ENCODE results near the gene GUCY1A1.

GUCY1A1 gene

GRCh38 chr4:155665054-155665453 lies 1.6 kb upstream of the GUCY1A1 start:
- Histone ChIP-seq H3K27me3 (ENCODE audit: control insufficient read depth, insufficient read depth, low read length) (peaks cover 49% of the 10 kb centered on the region), H3K36me3 (ENCODE audit: insufficient read depth, low read length) (no peaks in the 10 kb centered on the region), H3K9ac (ENCODE audit: low read depth, low read length) (no peak overlapping the region), H3K9me3 (replicated peaks; ENCODE audit: low read length) (no peaks in the 10 kb centered on the region), H3K4me3 (ENCODE audit: low read length) (no peak overlapping the region), H3K4me2 (ENCODE audit: low read length) (no peak overlapping the region), H3K4me1 (ENCODE audit: control insufficient read depth, insufficient read depth, low read length) (peaks cover 13% of the 10 kb centered on the region)

GRCh38 chr4:155667222-155667567 lies 547 bp downstream of the GUCY1A1 start:
- Histone ChIP-seq H3K4me1 (ENCODE audit: control insufficient read depth, insufficient read depth, low read length) (peaks cover 13% of the 10 kb centered on the region), H3K4me3 (ENCODE audit: low read length) (peak overlapping the region; percentile 74)

GRCh38 chr4:155667568-155668511 lies 1.2 kb downstream of the GUCY1A1 start:
- Histone ChIP-seq H3K4me3 (ENCODE audit: low read length) (peak overlapping the region; percentile 74), H3K9ac (ENCODE audit: low read depth, low read length) (peak overlapping the region; percentile 31)

More at GRCh38 chr4:155667222-155667567, 547 bp downstream of the GUCY1A1 start:
- Histone ChIP-seq H3K27me3 (ENCODE audit: control insufficient read depth, insufficient read depth, low read length) (peaks cover 61% of the 10 kb centered on the region), H3K9me3 (replicated peaks; ENCODE audit: low read length) (no peaks in the 10 kb centered on the region), H3K4me2 (ENCODE audit: low read length) (peak overlapping the region; percentile 99), H3K9ac (ENCODE audit: low read depth, low read length) (peak overlapping the region; percentile 31), H3K36me3 (ENCODE audit: insufficient read depth, low read length) (no peaks in the 10 kb centered on the region)

GRCh38 chr4:155668707-155669220 lies 2.1 kb downstream of the GUCY1A1 start:
- Histone ChIP-seq H3K27me3 (ENCODE audit: control insufficient read depth, insufficient read depth, low read length) (peaks cover 60% of the 10 kb centered on the region), H3K4me1 (ENCODE audit: control insufficient read depth, insufficient read depth, low read length) (peaks cover 13% of the 10 kb centered on the region), H3K4me2 (ENCODE audit: low read length) (no peak overlapping the region), H3K9ac (ENCODE audit: low read depth, low read length) (no peak overlapping the region), H3K4me3 (ENCODE audit: low read length) (no peak overlapping the region), H3K36me3 (ENCODE audit: insufficient read depth, low read length) (no peaks in the 10 kb centered on the region), H3K9me3 (replicated peaks; ENCODE audit: low read length) (no peaks in the 10 kb centered on the region)

More at GRCh38 chr4:155667568-155668511, 1.2 kb downstream of the GUCY1A1 start:
- Histone ChIP-seq H3K36me3 (ENCODE audit: insufficient read depth, low read length) (no peaks in the 10 kb centered on the region), H3K9me3 (replicated peaks; ENCODE audit: low read length) (no peaks in the 10 kb centered on the region), H3K27me3 (ENCODE audit: control insufficient read depth, insufficient read depth, low read length) (peaks cover 61% of the 10 kb centered on the region), H3K4me1 (ENCODE audit: control insufficient read depth, insufficient read depth, low read length) (peaks cover 13% of the 10 kb centered on the region), H3K4me2 (ENCODE audit: low read length) (peak overlapping the region; percentile 99)

- Histone ChIP-seq H3K36me3 (ENCODE audit: insufficient read depth, low read length) (no peaks in the 10 kb centered on the region), H3K4me2 (ENCODE audit: low read length) (no peak overlapping the region), H3K4me3 (ENCODE audit: low read length) (no peak overlapping the region), H3K9ac (ENCODE audit: low read depth, low read length) (no peak overlapping the region), H3K27me3 (ENCODE audit: control insufficient read depth, insufficient read depth, low read length) (peaks cover 25% of the 10 kb centered on the region), H3K9me3 (replicated peaks; ENCODE audit: low read length) (no peaks in the 10 kb centered on the region), H3K4me1 (ENCODE audit: control insufficient read depth, insufficient read depth, low read length) (peaks cover 6% of the 10 kb centered on the region)
These were observed 5.7 kb downstream of the GUCY1A1 start for GRCh38 chr4:155672342-155672741.

GRCh38 chr4:155673453-155673979 lies 6.9 kb downstream of the GUCY1A1 start:
- Histone ChIP-seq H3K4me1 (ENCODE audit: control insufficient read depth, insufficient read depth, low read length) (no peaks in the 10 kb centered on the region), H3K9ac (ENCODE audit: low read depth, low read length) (no peak overlapping the region), H3K27me3 (ENCODE audit: control insufficient read depth, insufficient read depth, low read length) (peaks cover 16% of the 10 kb centered on the region), H3K9me3 (replicated peaks; ENCODE audit: low read length) (no peaks in the 10 kb centered on the region), H3K36me3 (ENCODE audit: insufficient read depth, low read length) (no peaks in the 10 kb centered on the region), H3K4me2 (ENCODE audit: low read length) (no peak overlapping the region), H3K4me3 (ENCODE audit: low read length) (no peak overlapping the region)

GRCh38 chr4:155674669-155675071 lies 8.0 kb downstream of the GUCY1A1 start:
- Histone ChIP-seq H3K9me3 (replicated peaks; ENCODE audit: low read length) (no peaks in the 10 kb centered on the region), H3K4me1 (ENCODE audit: control insufficient read depth, insufficient read depth, low read length) (no peaks in the 10 kb centered on the region), H3K4me2 (ENCODE audit: low read length) (no peak overlapping the region), H3K27me3 (ENCODE audit: control insufficient read depth, insufficient read depth, low read length) (peaks cover 12% of the 10 kb centered on the region), H3K4me3 (ENCODE audit: low read length) (no peak overlapping the region), H3K36me3 (ENCODE audit: insufficient read depth, low read length) (no peaks in the 10 kb centered on the region), H3K9ac (ENCODE audit: low read depth, low read length) (no peak overlapping the region)

GRCh38 chr4:155675709-155676429 lies 9.2 kb downstream of the GUCY1A1 start:
- Histone ChIP-seq H3K36me3 (ENCODE audit: insufficient read depth, low read length) (no peaks in the 10 kb centered on the region), H3K4me2 (ENCODE audit: low read length) (no peak overlapping the region), H3K4me1 (ENCODE audit: control insufficient read depth, insufficient read depth, low read length) (no peaks in the 10 kb centered on the region), H3K4me3 (ENCODE audit: low read length) (no peak overlapping the region), H3K27me3 (ENCODE audit: control insufficient read depth, insufficient read depth, low read length) (peaks cover 5% of the 10 kb centered on the region), H3K9me3 (replicated peaks; ENCODE audit: low read length) (no peaks in the 10 kb centered on the region), H3K9ac (ENCODE audit: low read depth, low read length) (no peak overlapping the region)

- no peak overlapping the region for H3K4me3 ChIP-seq (ENCODE audit: low read length)
- no peaks in the 10 kb centered on the region for H3K27me3 ChIP-seq (ENCODE audit: control insufficient read depth, insufficient read depth, low read length)
- no peak overlapping the region for H3K9ac ChIP-seq (ENCODE audit: low read depth, low read length)
- no peak overlapping the region for H3K4me2 ChIP-seq (ENCODE audit: low read length)
- no peaks in the 10 kb centered on the region for H3K9me3 ChIP-seq (replicated peaks; ENCODE audit: low read length)
- no peaks in the 10 kb centered on the region for H3K4me1 ChIP-seq (ENCODE audit: control insufficient read depth, insufficient read depth, low read length)
- H3K36me3 ChIP-seq (ENCODE audit: insufficient read depth, low read length), result no peaks in the 10 kb centered on the region
These were observed 9.8 kb downstream of the GUCY1A1 start for GRCh38 chr4:155676430-155676825.

GRCh38 chr4:155678011-155678410 lies 11.4 kb downstream of the GUCY1A1 start:
- Histone ChIP-seq H3K9me3 (replicated peaks; ENCODE audit: low read length) (no peaks in the 10 kb centered on the region), H3K4me3 (ENCODE audit: low read length) (no peak overlapping the region), H3K36me3 (ENCODE audit: insufficient read depth, low read length) (no peaks in the 10 kb centered on the region), H3K27me3 (ENCODE audit: control insufficient read depth, insufficient read depth, low read length) (no peaks in the 10 kb centered on the region), H3K4me2 (ENCODE audit: low read length) (no peak overlapping the region), H3K4me1 (ENCODE audit: control insufficient read depth, insufficient read depth, low read length) (peaks cover 7% of the 10 kb centered on the region), H3K9ac (ENCODE audit: low read depth, low read length) (no peak overlapping the region)

GRCh38 chr4:155679343-155679742 lies 12.7 kb downstream of the GUCY1A1 start:
- no peak overlapping the region for H3K4me2 ChIP-seq (ENCODE audit: low read length)
- H3K9ac ChIP-seq (ENCODE audit: low read depth, low read length), result no peak overlapping the region
- H3K36me3 ChIP-seq (ENCODE audit: insufficient read depth, low read length), result no peaks in the 10 kb centered on the region
- no peaks in the 10 kb centered on the region for H3K9me3 ChIP-seq (replicated peaks; ENCODE audit: low read length)
- H3K4me3 ChIP-seq (ENCODE audit: low read length), result no peak overlapping the region
- no peaks in the 10 kb centered on the region for H3K27me3 ChIP-seq (ENCODE audit: control insufficient read depth, insufficient read depth, low read length)
- peaks cover 7% of the 10 kb centered on the region for H3K4me1 ChIP-seq (ENCODE audit: control insufficient read depth, insufficient read depth, low read length)
